ENCODE measurements around the gene VAPA. TPM values are rescaled to one million over a fixed set of nuclear protein-coding genes. Genes with fewer than 3 reads are reported as not detected.

VAPA gene
- total and polyA plus RNA-seq, 9 of the 15 experiments (the other 6 are each of a cell fraction or from before 2014, with no cell fraction given), result 219 to 902 (median 526) TPM

DNA sequence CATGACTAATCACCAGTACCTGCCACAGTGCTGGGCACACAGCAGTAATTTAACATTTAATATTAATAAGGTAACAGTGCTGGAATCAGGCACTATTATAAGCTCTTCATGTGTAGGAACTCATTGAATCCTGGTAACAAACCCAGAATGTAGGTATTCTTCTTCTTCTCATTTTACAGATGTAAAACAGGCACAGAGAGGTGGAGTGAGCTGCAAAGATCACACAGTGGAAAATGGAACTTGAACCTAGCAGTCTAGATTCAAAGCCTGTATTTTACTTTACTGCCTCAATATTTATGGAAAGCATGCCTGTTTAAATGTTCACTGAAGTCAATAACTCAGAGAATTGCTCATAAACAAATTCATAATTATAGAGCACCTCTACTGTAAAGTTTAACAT lies 3.7 kb upstream of the VAPA start:
- intact Hi-C loops (cut with micrococcal nuclease), result loop anchor here (10.0 kb wide), 1 partner anchor 225 kb away; no protein-coding TSS in a partner anchor
- Histone ChIP-seq H3K4me1 (replicated peaks in 1 of 2; ENCODE audit: control insufficient read depth in 2 of 2, insufficient read depth in 2 of 2, low read length in 2 of 2) (peaks cover 13 to 35% of the 10 kb centered on the region in 2 experiments), H3K79me2 (ENCODE audit: control insufficient read depth, insufficient read depth, low read length) (peaks cover 15% of the 10 kb centered on the region), H3K27ac (ENCODE audit: extremely low read depth, low read depth, low read length) (no peak overlapping the region), H4K20me1 (replicated peaks; ENCODE audit: control insufficient read depth, insufficient read depth, low read length) (no peaks in the 10 kb centered on the region), H2AFZ (ENCODE audit: low read depth, low read length) (no peak overlapping the region), H3K9me3 (replicated peaks; ENCODE audit: control insufficient read depth, insufficient read depth, low read depth, low read length) (peaks cover 6% of the 10 kb centered on the region), H3K27me3 (ENCODE audit: control insufficient read depth in 2 of 2, insufficient read depth in 2 of 2, low read length in 2 of 2) (no peaks in the 10 kb centered on the region), H3K9ac (ENCODE audit: insufficient read depth in 1 of 2, low read depth in 2 of 2, low read length in 2 of 2) (no peak overlapping the region), H3K4me2 (ENCODE audit: insufficient read depth, low read length) (no peak overlapping the region), H3K4me3 (no peak overlapping the region), H3K9me1 (ENCODE audit: control insufficient read depth, insufficient read depth, low read length) (no peaks in the 10 kb centered on the region), H3K36me3 (ENCODE audit: control insufficient read depth, insufficient read depth, low read length) (no peaks in the 10 kb centered on the region)
- TF ChIP-seq ZFP36 (IDR thresholded peaks at IDR 0.05; ENCODE audit: low read depth, low read length, partially characterized antibody) (peak; percentile 74), SLC30A9 (CRISPR knock-in tag; IDR thresholded peaks at IDR 0.05) (no peak), CBFB (CRISPR knock-in tag; IDR thresholded peaks at IDR 0.05) (no peak), ZNF668 (CRISPR knock-in tag; IDR thresholded peaks at IDR 0.05) (no peak), ZNF23 (CRISPR knock-in tag; IDR thresholded peaks at IDR 0.05) (0 out of 2 replicates have a peak, but pooled peaks have one; percentile 5), BCOR (IDR thresholded peaks at IDR 0.05) (peak; percentile 83), GTF2A2 (tag; IDR thresholded peaks at IDR 0.05) (no peak), CBX1 (IDR thresholded peaks at IDR 0.05; ENCODE audit: low read depth) (peak; percentile 30; the same call in 1 of the 2 replicates), BRD9 (IDR thresholded peaks at IDR 0.05; ENCODE audit: low read depth, partially characterized antibody) (peak; percentile 34), RBM25 (IDR thresholded peaks at IDR 0.05; ENCODE audit: low read depth, low read length, severe bottlenecking) (peak; percentile 86)
- TF ChIP-seq, protein P1, sequence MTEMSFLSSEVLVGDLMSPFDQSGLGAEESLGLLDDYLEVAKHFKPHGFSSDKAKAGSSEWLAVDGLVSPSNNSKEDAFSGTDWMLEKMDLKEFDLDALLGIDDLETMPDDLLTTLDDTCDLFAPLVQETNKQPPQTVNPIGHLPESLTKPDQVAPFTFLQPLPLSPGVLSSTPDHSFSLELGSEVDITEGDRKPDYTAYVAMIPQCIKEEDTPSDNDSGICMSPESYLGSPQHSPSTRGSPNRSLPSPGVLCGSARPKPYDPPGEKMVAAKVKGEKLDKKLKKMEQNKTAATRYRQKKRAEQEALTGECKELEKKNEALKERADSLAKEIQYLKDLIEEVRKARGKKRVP (CRISPR knock-in tag; IDR thresholded peaks at IDR 0.05), result no peak
- ChIA-PET CTCF (ENCODE audit: low intra/inter-chr PET ratio) (no interaction called here), POLR2A (interaction anchor here (0.5 to 1.6 kb wide), 4 partner anchors 12 to 339 kb away, joined by 3 to 4 read pairs (median 3); partner anchors contain the start of gene TXNDC2)
- in situ Hi-C loops (cut with MboI), result loop anchor here (10.0 kb wide), 1 partner anchor 895 kb away; no protein-coding TSS in a partner anchor
- no peak for FAIRE-seq
- DNase-seq (ENCODE audit: extremely low read depth in 1 of 4, low spot score in 3 of 4), result no peak
- no TSS peak for BruUV-seq (replicated peaks)
- no peak for ATAC-seq
